PC-9 (cell line): ENCODE measurements around the gene FLNB. TPM values are rescaled to one million over a fixed set of nuclear protein-coding genes. Genes with fewer than 3 reads are reported as not detected.

Experiments
- BruUV-seq: library from RNA; stranded (reverse); fragments of 400-500 nt; replicated peaks from 2 replicates; lab custom pipeline; 2021; lab: Mats Ljungman, UMichigan
- CTCF ChIA-PET: fragments of 300-600 bp; sonication (Branson Sonifier 250); formaldehyde crosslinking; loops from one replicate; lab custom pipeline; 2022; ENCODE audit warnings: antibody characterized with exemption; lab: Charles Lee
- POLR2A ChIA-PET: fragments of 300-600 bp; sonication (Branson Sonifier 250); formaldehyde crosslinking; loops from one replicate; lab custom pipeline; 2022; ENCODE audit warnings: antibody characterized with exemption; ENCODE audit not compliant: unreplicated experiment; lab: Charles Lee
- DNase-seq, 2 experiments: peaks; one replicate each; pipeline versions ENCODE4 v3.0.0 to v3.0.0-alpha.2; 2015 to 2022; ENCODE audit warnings: mixed read lengths in 1 of 2
- H2AFZ ChIP-seq: fragments of 200-600 bp; sonication (generic); 2 replicates; pipeline ENCODE4 v1.8.1; 2017; ENCODE audit warnings: antibody characterized with exemption
- H3F3A ChIP-seq: fragments of 200-600 bp; sonication (generic); 2 replicates; pipeline ENCODE4 v1.8.1; 2017; ENCODE audit warnings: antibody characterized with exemption, mild to moderate bottlenecking, low read depth; ENCODE audit not compliant: insufficient read depth
- H3K27ac ChIP-seq: fragments of 200-600 bp; sonication (generic); 2 replicates; pipeline ENCODE4 v1.6.1; 2016; ENCODE audit warnings: mixed run types
- H3K27me3 ChIP-seq: fragments of 200-600 bp; sonication (generic); 2 replicates; pipeline ENCODE4 v1.6.1; 2016; ENCODE audit warnings: low read depth, mixed run types; ENCODE audit not compliant: insufficient read depth
- H3K36me3 ChIP-seq: fragments of 200-600 bp; sonication (generic); 2 replicates; pipeline ENCODE4 v1.6.1; 2016; ENCODE audit warnings: low read depth, mixed run types
- H3K4me1 ChIP-seq: fragments of 200-600 bp; sonication (generic); replicated peaks from 2 replicates; pipeline ENCODE4 v1.6.1; 2016; ENCODE audit warnings: mixed run types; ENCODE audit not compliant: insufficient read depth
- H3K4me2 ChIP-seq: fragments of 200-600 bp; sonication (generic); 2 replicates; pipeline ENCODE4 v1.6.1; 2017; ENCODE audit warnings: mixed run types
- H3K4me3 ChIP-seq: fragments of 200-600 bp; sonication (generic); 2 replicates; pipeline ENCODE4 v1.6.1; 2016; ENCODE audit warnings: mixed run types
- H3K79me2 ChIP-seq: fragments of 200-600 bp; sonication (generic); 2 replicates; pipeline ENCODE4 v1.6.1; 2017; ENCODE audit warnings: low read depth, mixed run types
- H3K9me2 ChIP-seq: fragments of 200-600 bp; sonication (generic); 2 replicates; pipeline ENCODE4 v1.8.1; 2017; ENCODE audit warnings: mild to moderate bottlenecking; ENCODE audit not compliant: insufficient read depth
- H3K9me3 ChIP-seq: fragments of 200-600 bp; sonication (generic); 2 replicates; pipeline ENCODE4 v1.8.1; 2016; ENCODE audit warnings: low read depth; ENCODE audit not compliant: insufficient read depth
- H4K20me1 ChIP-seq: fragments of 200-600 bp; sonication (generic); 2 replicates; pipeline ENCODE4 v1.8.1; 2017; ENCODE audit not compliant: insufficient read depth
- CTCF ChIP-seq: fragments of 200-600 bp; sonication (generic); conservative IDR thresholded peaks from 2 replicates; pipeline ENCODE4 v1.6.1; 2017; ENCODE audit warnings: mixed run types, antibody characterized with exemption, mild to moderate bottlenecking, moderate library complexity
- EZH2 ChIP-seq: fragments of 200-600 bp; sonication (generic); IDR thresholded peaks from 2 replicates; pipeline ENCODE4 v1.8.0; 2017; ENCODE audit warnings: antibody characterized with exemption, low read depth
- intact Hi-C: fragments of 100-400 bp; cut with micrococcal nuclease; formaldehyde crosslinking; loops from one replicate; pipeline ENCODE4 v1.10.0; 2022; ENCODE audit not compliant: unreplicated experiment
- total RNA-seq: library from RNA; stranded (reverse); gene quantifications from 2 replicates; pipeline ENCODE4 v1.2.3, GENCODE V29; 2021

FLNB gene
- total RNA-seq, 1 experiment from 2014 or later: 349 TPM

- H4K20me1 ChIP-seq: no peaks in the 10 kb centered on the region; the same call in 1 of the 2 replicates
- no peaks in the 10 kb centered on the region for H3K9me2 ChIP-seq
- H3K79me2 ChIP-seq: no peaks in the 10 kb centered on the region
- no peak overlapping the region for H3K4me3 ChIP-seq
- POLR2A ChIA-PET: no interaction called here
- H3K4me2 ChIP-seq: no peak overlapping the region
- H3K9me3 ChIP-seq: no peaks in the 10 kb centered on the region
- CTCF ChIA-PET: no interaction called here
- H3K27me3 ChIP-seq: no peaks in the 10 kb centered on the region
- intact Hi-C loops: no loop called here
- peaks cover 40% of the 10 kb centered on the region; the same call in 1 of the 2 replicates for H3F3A ChIP-seq
- no TSS peak for BruUV-seq
- H3K36me3 ChIP-seq: peaks cover 66% of the 10 kb centered on the region
- H2AFZ ChIP-seq: no peak overlapping the region
- peak overlapping the region; percentile 30; the same call in 1 of the 2 replicates for H3K27ac ChIP-seq
- TF ChIP-seq EZH2: no peak
- TF ChIP-seq CTCF: no peak
- H3K4me1 ChIP-seq: peaks cover 21% of the 10 kb centered on the region
- DNase-seq: no peak
Measured at GRCh38 chr3:58160399-58160798, 152.2 kb downstream of the FLNB start.

- Histone ChIP-seq H3K27ac (peak overlapping the region; percentile 59), H3K4me1 (peaks cover 21% of the 10 kb centered on the region), H3K9me2 (no peaks in the 10 kb centered on the region), H3F3A (peaks cover 46% of the 10 kb centered on the region; the same call in 1 of the 2 replicates), H4K20me1 (no peaks in the 10 kb centered on the region; the same call in 1 of the 2 replicates), H3K4me3 (no peak overlapping the region), H3K27me3 (no peaks in the 10 kb centered on the region), H3K36me3 (peaks cover 64% of the 10 kb centered on the region), H3K9me3 (no peaks in the 10 kb centered on the region), H3K79me2 (no peaks in the 10 kb centered on the region), H3K4me2 (0 out of 2 replicates have a peak overlapping the region, but pooled peaks have one; percentile 5), H2AFZ (no peak overlapping the region)
- BruUV-seq: TSS peak; percentile 22
- TF ChIP-seq EZH2: no peak
- TF ChIP-seq CTCF: no peak
- DNase-seq: peak; percentile 83 to 84
- POLR2A ChIA-PET: no interaction called here
- CTCF ChIA-PET: no interaction called here
- intact Hi-C loops: no loop called here
Measured at GRCh38 chr3:58161435-58162398, 153.5 kb downstream of the FLNB start.

GRCh38 chr3:58163234-58163633 lies 155.0 kb downstream of the FLNB start:
- Histone ChIP-seq H4K20me1 (no peaks in the 10 kb centered on the region; the same call in 1 of the 2 replicates), H3K9me3 (no peaks in the 10 kb centered on the region), H3K27ac (no peak overlapping the region), H3K4me2 (no peak overlapping the region), H3K79me2 (no peaks in the 10 kb centered on the region), H3K36me3 (peaks cover 68% of the 10 kb centered on the region), H2AFZ (no peak overlapping the region), H3F3A (peaks cover 45% of the 10 kb centered on the region; the same call in 1 of the 2 replicates), H3K9me2 (no peaks in the 10 kb centered on the region), H3K27me3 (no peaks in the 10 kb centered on the region), H3K4me3 (no peak overlapping the region), H3K4me1 (peaks cover 21% of the 10 kb centered on the region)
- CTCF ChIA-PET: no interaction called here
- TF ChIP-seq CTCF (no peak), EZH2 (no peak)
- POLR2A ChIA-PET: no interaction called here
- intact Hi-C loops: no loop called here
- no TSS peak for BruUV-seq
- no peak for DNase-seq
